Upper lobe of left lung (tissue), 4 donors: ENCODE results near the gene FILIP1L.

Source experiments
- EP300 ChIP-seq, 4 donors: sonication (generic); formaldehyde crosslinking; IDR thresholded peaks; one replicate each; pipeline ENCODE4 v1.5.1; 2017; ENCODE audit warnings: antibody characterized with exemption in 4 of 4, control low read depth in 2 of 4
- POLR2A ChIP-seq, 4 donors: fragments of 450-650 bp; IDR thresholded peaks; one replicate each; pipeline ENCODE4 v1.5.1; 2016 to 2017; ENCODE audit warnings: antibody characterized with exemption in 4 of 4, mild to moderate bottlenecking in 2 of 4
- POLR2AphosphoS5 ChIP-seq, 2 donors: sonication (generic); formaldehyde crosslinking; IDR thresholded peaks; one replicate each; pipeline ENCODE4 v1.5.1; 2017; ENCODE audit warnings: antibody characterized with exemption in 2 of 2
- TF ChIP-seq, protein P1 (sequence below), 6 experiments: fragments of 450-650 bp in 4 of 6; fragments of 200-600 bp in 2 of 6; sonication (generic) in 2 of 6; IDR thresholded peaks; one replicate each; pipeline ENCODE4 v1.5.1; 2016 to 2019; ENCODE audit warnings: antibody characterized with exemption in 6 of 6

DNA sequence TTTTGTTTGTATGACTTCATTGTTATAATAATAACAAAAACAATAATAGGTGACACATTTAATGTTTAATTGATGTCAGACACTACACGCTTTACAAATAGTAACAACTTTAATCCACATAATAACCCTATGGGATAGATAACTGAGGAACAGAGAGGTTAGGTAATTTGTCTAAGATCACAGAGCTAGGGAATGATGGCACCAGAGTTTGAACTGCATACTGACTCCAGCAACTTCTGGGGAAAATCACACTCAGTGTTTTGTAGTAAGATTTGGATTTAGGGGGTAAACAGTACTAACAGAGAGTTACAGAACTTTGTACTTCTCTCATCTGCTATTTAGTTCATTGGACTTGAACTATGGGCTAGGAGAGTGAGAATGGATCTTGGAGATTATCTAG is 230.6 kb downstream of the FILIP1L start:
- TF ChIP-seq, protein P1, sequence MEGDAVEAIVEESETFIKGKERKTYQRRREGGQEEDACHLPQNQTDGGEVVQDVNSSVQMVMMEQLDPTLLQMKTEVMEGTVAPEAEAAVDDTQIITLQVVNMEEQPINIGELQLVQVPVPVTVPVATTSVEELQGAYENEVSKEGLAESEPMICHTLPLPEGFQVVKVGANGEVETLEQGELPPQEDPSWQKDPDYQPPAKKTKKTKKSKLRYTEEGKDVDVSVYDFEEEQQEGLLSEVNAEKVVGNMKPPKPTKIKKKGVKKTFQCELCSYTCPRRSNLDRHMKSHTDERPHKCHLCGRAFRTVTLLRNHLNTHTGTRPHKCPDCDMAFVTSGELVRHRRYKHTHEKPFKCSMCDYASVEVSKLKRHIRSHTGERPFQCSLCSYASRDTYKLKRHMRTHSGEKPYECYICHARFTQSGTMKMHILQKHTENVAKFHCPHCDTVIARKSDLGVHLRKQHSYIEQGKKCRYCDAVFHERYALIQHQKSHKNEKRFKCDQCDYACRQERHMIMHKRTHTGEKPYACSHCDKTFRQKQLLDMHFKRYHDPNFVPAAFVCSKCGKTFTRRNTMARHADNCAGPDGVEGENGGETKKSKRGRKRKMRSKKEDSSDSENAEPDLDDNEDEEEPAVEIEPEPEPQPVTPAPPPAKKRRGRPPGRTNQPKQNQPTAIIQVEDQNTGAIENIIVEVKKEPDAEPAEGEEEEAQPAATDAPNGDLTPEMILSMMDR (IDR thresholded peaks at IDR 0.05) = no peak
- no peak for TF ChIP-seq POLR2A (IDR thresholded peaks at IDR 0.05)
- TF ChIP-seq EP300 (IDR thresholded peaks at IDR 0.05) = no peak
- TF ChIP-seq POLR2AphosphoS5 (IDR thresholded peaks at IDR 0.05) = no peak
